GM12878 (cell line): ENCODE data around the gene PTGFRN. TPM values are rescaled to one million over a fixed set of nuclear protein-coding genes. Genes with fewer than 3 reads are reported as not detected.

Source experiments
- ATAC-seq: fragments of 200-7000 bp; cut with Tn5 transposase; 3 replicates; pipeline ENCODE4 v1.9.1; 2020; ENCODE audit warnings: mild to moderate bottlenecking, moderate library complexity
- BruUV-seq: library from RNA; stranded (reverse); fragments of 400-500 nt; replicated peaks from 2 replicates; lab custom pipeline; 2021; lab: Mats Ljungman, UMichigan
- CTCF ChIA-PET: fragments of 300-600 bp; sonication (Branson Sonifier 250); formaldehyde crosslinking; extraction: SDS; loops from one replicate; lab custom pipeline; 2021; ENCODE audit warnings: inconsistent platforms; lab: Yijun Ruan, JAX
- POLR2A ChIA-PET: fragments of 350-600 bp; formaldehyde crosslinking; extraction: SDS; loops from one replicate; lab custom pipeline; 2021; ENCODE audit warnings: inconsistent platforms; lab: Charles Lee
- RAD21 ChIA-PET: fragments of 300-600 bp; sonication (Branson Sonifier 250); formaldehyde crosslinking; loops from one replicate; lab custom pipeline; 2023; ENCODE audit warnings: antibody characterized with exemption; ENCODE audit not compliant: unreplicated experiment; lab: Charles Lee
- SMC1A ChIA-PET: fragments of 300-600 bp; sonication (Branson Sonifier 250); formaldehyde crosslinking; loops from one replicate; lab custom pipeline; 2023; ENCODE audit not compliant: unreplicated experiment, uncharacterized antibody; lab: Charles Lee
- DNase-seq: peaks from one replicate; pipeline ENCODE4 v3.0.0-alpha.2; 2011; ENCODE audit warnings: low read depth, low spot score
- FAIRE-seq: peaks from 3 replicates; lab custom pipeline; 2011; peaks lifted over from hg19 to GRCh38; lab: Jason Lieb, UNC
- H2AFZ ChIP-seq: 2 replicates; pipeline ENCODE4 v1.6.0; 2011; ENCODE audit warnings: low read depth, low read length, control low read depth; ENCODE audit not compliant: control insufficient read depth
- H3K27ac ChIP-seq: 2 replicates; pipeline ENCODE4 v1.5.1; 2011; ENCODE audit warnings: control low read depth; ENCODE audit not compliant: control insufficient read depth, insufficient read depth
- H3K27me3 ChIP-seq, 2 experiments: replicated peaks in 1 of 2; 2 replicates each; pipeline versions ENCODE4 v1.6.0 to v1.6.1; 2011; ENCODE audit warnings: low read length in 1 of 2; ENCODE audit not compliant: control insufficient read depth in 2 of 2, insufficient read depth in 2 of 2
- H3K36me3 ChIP-seq, 2 experiments: 2 replicates each; pipeline ENCODE4 v1.5.1; 2011; ENCODE audit warnings: low read length in 1 of 2; ENCODE audit not compliant: control insufficient read depth in 2 of 2, insufficient read depth in 2 of 2
- H3K4me1 ChIP-seq: 2 replicates; pipeline ENCODE4 v1.6.1; 2011; ENCODE audit warnings: mild to moderate bottlenecking, low read length, moderate library complexity, mixed read lengths; ENCODE audit not compliant: control insufficient read depth, insufficient read depth
- H3K4me2 ChIP-seq: 2 replicates; pipeline ENCODE4 v1.6.0; 2011; ENCODE audit warnings: control low read depth; ENCODE audit not compliant: control insufficient read depth, insufficient read depth
- H3K4me3 ChIP-seq: fragments of 200-600 bp; sonication (generic); 2 replicates; pipeline ENCODE4 v1.5.1; 2016
- H3K79me2 ChIP-seq: 2 replicates; pipeline ENCODE4 v1.6.0; 2011; ENCODE audit warnings: low read length; ENCODE audit not compliant: control insufficient read depth, insufficient read depth
- H3K9ac ChIP-seq: 2 replicates; pipeline ENCODE4 v1.8.0; 2011; ENCODE audit warnings: low read length, control low read depth, mixed read lengths; ENCODE audit not compliant: control insufficient read depth, insufficient read depth
- H3K9me3 ChIP-seq: replicated peaks from 3 replicates; pipeline ENCODE4 v1.5.1; 2011; ENCODE audit warnings: mild to moderate bottlenecking, low read length; ENCODE audit not compliant: control insufficient read depth, insufficient read depth
- H4K20me1 ChIP-seq: 2 replicates; pipeline ENCODE4 v1.6.0; 2011; ENCODE audit not compliant: control insufficient read depth, insufficient read depth
- EGR1 ChIP-seq, 2 experiments: IDR thresholded peaks; 1 replicate in 1 of 2; 2 replicates in 1 of 2; pipeline ENCODE4 v1.6.1; 2011 to 2012; ENCODE audit warnings: low read depth in 2 of 2, low read length in 2 of 2, borderline replicate concordance in 1 of 2, mild to moderate bottlenecking in 1 of 2, moderate library complexity in 1 of 2
- FOXM1 ChIP-seq: IDR thresholded peaks from 2 replicates; pipeline ENCODE4 v1.6.1; 2012; ENCODE audit warnings: low read depth, mild to moderate bottlenecking, inconsistent platforms, low read length, moderate library complexity
- IKZF2 ChIP-seq, 2 experiments: fragments of 450-650 bp; IDR thresholded peaks; 2 replicates each; pipeline ENCODE4 v1.6.1; 2017; ENCODE audit warnings: mild to moderate bottlenecking in 2 of 2, moderate library complexity in 2 of 2
- NFXL1 ChIP-seq: fragments of 450-650 bp; IDR thresholded peaks from 2 replicates; pipeline ENCODE4 v1.6.1; 2017; ENCODE audit warnings: antibody characterized with exemption, mild to moderate bottlenecking, borderline replicate concordance
- NFYA ChIP-seq: IDR thresholded peaks from 2 replicates; pipeline ENCODE4 v1.6.1; 2011; ENCODE audit warnings: low read depth, mild to moderate bottlenecking, low read length, improper control_type of control experiment, borderline replicate concordance
- RB1 ChIP-seq: fragments of 450-650 bp; formaldehyde crosslinking; IDR thresholded peaks from 2 replicates; pipeline ENCODE4 v1.6.1; 2017; ENCODE audit warnings: mild to moderate bottlenecking, borderline replicate concordance
- RUNX3 ChIP-seq: IDR thresholded peaks from 2 replicates; pipeline ENCODE4 v1.6.1; 2012; ENCODE audit warnings: low read length, inconsistent platforms
- SKIL ChIP-seq: fragments of 450-650 bp; IDR thresholded peaks from 2 replicates; pipeline ENCODE4 v1.6.1; 2017; ENCODE audit warnings: mild to moderate bottlenecking, low read depth, inconsistent platforms; ENCODE audit not compliant: poor library complexity, severe bottlenecking
- TCF12 ChIP-seq: IDR thresholded peaks from 2 replicates; pipeline ENCODE4 v1.6.1; 2011; ENCODE audit warnings: low read depth, mild to moderate bottlenecking, low read length
- ZNF217 ChIP-seq: fragments of 450-650 bp; IDR thresholded peaks from 2 replicates; pipeline ENCODE4 v1.6.1; 2017; ENCODE audit warnings: antibody characterized with exemption, mild to moderate bottlenecking
- WGBS: methylation state at CpG from one replicate; pipeline ENCODE4 v1.1.6; 2016; ENCODE audit warnings: low lambda C conversion rate; ENCODE audit not compliant: insufficient replicate concordance, insufficient coverage; ENCODE audit errors: missing lambda C conversion rate; 5-methylcytosine and 5-hydroxymethylcytosine counted together
- in situ Hi-C: fragments of 300-500 bp; cut with MboI; formaldehyde crosslinking; loops from 9 replicates; pipeline ENCODE4 v1.14.3; 2018; ENCODE audit warnings: mixed read lengths
- intact Hi-C: fragments of 100-400 bp; cut with micrococcal nuclease; formaldehyde crosslinking; loops from one replicate; pipeline ENCODE4 v1.14.2; 2022; ENCODE audit not compliant: unreplicated experiment
- polyA plus RNA-seq, 11 experiments: library from polyadenylated mRNA; depleted of rRNA in 4 of 11; unstranded in 6 of 11; stranded (reverse) in 5 of 11; fragments of >200 nt; fragmentation: Nextera tagmentation in 4 of 11; fragmentation: Illumina TruSeq in 1 of 11; extraction: Ambion mirVana in 4 of 11; extraction: Trizol in 1 of 11; gene quantifications; 1 replicate in 1 of 11; 2 replicates in 10 of 11; pipeline versions ENCODE4 v1.2.1 to v1.2.3, GENCODE V29; 2011 to 2016; ENCODE audit warnings: inconsistent platforms in 2 of 11, missing spikeins in 2 of 11, low read depth in 1 of 11
- total RNA-seq, 4 experiments: library from RNA; depleted of rRNA in 3 of 4; stranded (reverse); fragments of >200 nt in 3 of 4; fragmentation: Illumina TruSeq in 1 of 4; extraction: Trizol in 1 of 4; gene quantifications; 2 replicates each; pipeline versions ENCODE4 v1.2.1 to v1.2.3, GENCODE V29; 2013 to 2021
- TF ChIP-seq, protein P1 (sequence below): IDR thresholded peaks from 2 replicates; pipeline ENCODE4 v1.6.1; 2012; ENCODE audit warnings: mild to moderate bottlenecking, low read depth, low read length
- TF ChIP-seq, protein P2 (sequence below): IDR thresholded peaks from 2 replicates; pipeline ENCODE4 v1.6.1; 2011; ENCODE audit warnings: low read depth, low read length, improper control_type of control experiment, borderline replicate concordance

PTGFRN gene
- total and polyA plus RNA-seq, 10 of the 15 experiments (the other 5 are each of a cell fraction or from before 2014, with no cell fraction given) = 2.7 to 8.3 (median 5.1) TPM

DNA sequence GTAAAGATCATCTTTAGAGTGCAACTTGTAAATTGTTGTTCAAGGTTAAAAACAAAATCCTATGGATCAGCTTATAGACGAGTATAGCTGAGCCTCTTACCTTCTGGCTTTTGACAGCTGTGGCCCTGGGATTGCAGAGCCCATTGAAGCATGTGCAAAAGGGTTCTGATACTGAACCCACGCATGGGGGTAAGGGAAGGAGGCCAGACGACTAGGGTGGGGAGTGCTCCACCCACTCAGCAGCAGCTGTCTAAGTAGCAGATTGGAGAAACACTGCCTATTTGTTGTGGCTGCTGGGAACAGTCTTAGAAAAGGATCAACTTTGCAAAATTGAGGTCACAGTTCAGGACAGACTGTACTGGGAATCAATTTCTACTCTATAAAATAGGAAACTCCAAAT lies 107.9 kb downstream of the PTGFRN start:
- H3K27me3 ChIP-seq = no peaks in the 10 kb centered on the region
- no peaks in the 10 kb centered on the region for H3K9me3 ChIP-seq
- CTCF ChIA-PET = interaction anchor here (0.9 to 2.7 kb wide), 8 partner anchors 8 to 105 kb away, joined by 3 to 9 read pairs (median 3); partner anchors contain the start of gene TTF2
- H3K9ac ChIP-seq = no peak overlapping the region
- 22% methylated on average over 3 of the region's 3 CpGs for WGBS
- SMC1A ChIA-PET = interaction anchor here (0.6 to 2.2 kb wide), 9 partner anchors 9 to 135 kb away, joined by 3 to 12 read pairs (median 3); partner anchors contain the start of gene CD101
- FAIRE-seq = no peak
- in situ Hi-C loops (no loop called here), intact Hi-C loops (loop anchor here (1.0 kb wide), 1 partner anchor 34 kb away; no protein-coding TSS in a partner anchor)
- BruUV-seq = no TSS peak
- TF ChIP-seq EGR1 (IDR thresholded peaks at IDR 0.05; ENCODE audit: borderline replicate concordance in 1 of 2, low read depth in 2 of 2, low read length in 2 of 2) (peak in 1 of 2 experiments; percentile 86; a peak in 1 of 3 replicates), RUNX3 (no peak), SKIL (no peak), TCF12 (peak; percentile 75; the same call in 1 of the 2 replicates), ZNF217 (no peak), IKZF2 (IDR thresholded peaks at IDR 0.05) (peak in 1 of 2 experiments; percentile 13; a peak in 1 of 4 replicates), NFXL1 (0 out of 2 replicates have a peak, but pooled peaks have one; percentile 13), NFYA (no peak), FOXM1 (no peak; the same call in 1 of the 2 replicates), RB1 (no peak)
- TF ChIP-seq, protein P1, sequence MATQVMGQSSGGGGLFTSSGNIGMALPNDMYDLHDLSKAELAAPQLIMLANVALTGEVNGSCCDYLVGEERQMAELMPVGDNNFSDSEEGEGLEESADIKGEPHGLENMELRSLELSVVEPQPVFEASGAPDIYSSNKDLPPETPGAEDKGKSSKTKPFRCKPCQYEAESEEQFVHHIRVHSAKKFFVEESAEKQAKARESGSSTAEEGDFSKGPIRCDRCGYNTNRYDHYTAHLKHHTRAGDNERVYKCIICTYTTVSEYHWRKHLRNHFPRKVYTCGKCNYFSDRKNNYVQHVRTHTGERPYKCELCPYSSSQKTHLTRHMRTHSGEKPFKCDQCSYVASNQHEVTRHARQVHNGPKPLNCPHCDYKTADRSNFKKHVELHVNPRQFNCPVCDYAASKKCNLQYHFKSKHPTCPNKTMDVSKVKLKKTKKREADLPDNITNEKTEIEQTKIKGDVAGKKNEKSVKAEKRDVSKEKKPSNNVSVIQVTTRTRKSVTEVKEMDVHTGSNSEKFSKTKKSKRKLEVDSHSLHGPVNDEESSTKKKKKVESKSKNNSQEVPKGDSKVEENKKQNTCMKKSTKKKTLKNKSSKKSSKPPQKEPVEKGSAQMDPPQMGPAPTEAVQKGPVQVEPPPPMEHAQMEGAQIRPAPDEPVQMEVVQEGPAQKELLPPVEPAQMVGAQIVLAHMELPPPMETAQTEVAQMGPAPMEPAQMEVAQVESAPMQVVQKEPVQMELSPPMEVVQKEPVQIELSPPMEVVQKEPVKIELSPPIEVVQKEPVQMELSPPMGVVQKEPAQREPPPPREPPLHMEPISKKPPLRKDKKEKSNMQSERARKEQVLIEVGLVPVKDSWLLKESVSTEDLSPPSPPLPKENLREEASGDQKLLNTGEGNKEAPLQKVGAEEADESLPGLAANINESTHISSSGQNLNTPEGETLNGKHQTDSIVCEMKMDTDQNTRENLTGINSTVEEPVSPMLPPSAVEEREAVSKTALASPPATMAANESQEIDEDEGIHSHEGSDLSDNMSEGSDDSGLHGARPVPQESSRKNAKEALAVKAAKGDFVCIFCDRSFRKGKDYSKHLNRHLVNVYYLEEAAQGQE = no peak
- TF ChIP-seq, protein P2, sequence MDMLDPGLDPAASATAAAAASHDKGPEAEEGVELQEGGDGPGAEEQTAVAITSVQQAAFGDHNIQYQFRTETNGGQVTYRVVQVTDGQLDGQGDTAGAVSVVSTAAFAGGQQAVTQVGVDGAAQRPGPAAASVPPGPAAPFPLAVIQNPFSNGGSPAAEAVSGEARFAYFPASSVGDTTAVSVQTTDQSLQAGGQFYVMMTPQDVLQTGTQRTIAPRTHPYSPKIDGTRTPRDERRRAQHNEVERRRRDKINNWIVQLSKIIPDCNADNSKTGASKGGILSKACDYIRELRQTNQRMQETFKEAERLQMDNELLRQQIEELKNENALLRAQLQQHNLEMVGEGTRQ = no peak
- POLR2A ChIA-PET = interaction anchor here (0.8 to 1.6 kb wide), 4 partner anchors 8 to 105 kb away, joined by 3 to 4 read pairs (median 4); partner anchors contain the start of gene CD101
- H3K4me3 ChIP-seq = no peak overlapping the region
- RAD21 ChIA-PET = interaction anchor here (0.7 to 2.0 kb wide), 10 partner anchors 14 to 292 kb away, joined by 3 to 15 read pairs (median 3); partner anchors contain the start of genes CD101 and TTF2
- no peaks in the 10 kb centered on the region; a peak in 1 of 4 replicates for H3K36me3 ChIP-seq
- H3K4me2 ChIP-seq = no peak overlapping the region
- H4K20me1 ChIP-seq = no peaks in the 10 kb centered on the region
- peak; percentile 69 for ATAC-seq
- H3K79me2 ChIP-seq = no peaks in the 10 kb centered on the region
- H2AFZ ChIP-seq = no peak overlapping the region
- H3K4me1 ChIP-seq = peaks cover 5% of the 10 kb centered on the region; the same call in 1 of the 2 replicates
- no peak for DNase-seq
- H3K27ac ChIP-seq = no peak overlapping the region
